Neural progenitor cell (in vitro differentiated cells): Measurements from ENCODE around the gene SWAP70.

Experiments used
- EZH2 ChIP-seq: fragments of 200-600 bp; sonication (generic); IDR thresholded peaks from 2 replicates; pipeline ENCODE4 v1.6.1; 2017; ENCODE audit warnings: antibody characterized with exemption, mild to moderate bottlenecking, moderate library complexity
- TF ChIP-seq, protein P1 (sequence below): fragments of 200-600 bp; sonication (generic); IDR thresholded peaks from 2 replicates; pipeline ENCODE4 v1.5.1; 2017; ENCODE audit warnings: antibody characterized with exemption, mild to moderate bottlenecking

DNA sequence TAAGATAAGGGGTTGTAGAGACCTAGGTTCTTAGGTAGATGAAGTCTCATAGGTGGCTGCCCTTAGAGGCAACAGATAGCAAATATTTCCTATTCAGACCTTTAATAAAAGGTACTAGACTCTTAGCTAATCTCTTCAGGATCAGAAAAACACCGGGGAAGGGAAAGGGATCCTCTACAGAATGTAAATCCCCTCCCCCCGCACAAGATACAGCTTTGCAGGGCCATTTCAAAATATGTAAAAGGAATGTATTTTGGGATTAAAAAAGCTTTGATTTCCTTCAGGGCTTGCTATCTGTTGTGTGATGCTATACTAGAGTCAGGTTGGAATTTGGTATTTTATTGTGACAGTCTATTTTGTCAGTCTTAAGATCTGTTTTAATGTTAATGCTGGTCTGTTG lies 113.2 kb downstream of the SWAP70 start:
- TF ChIP-seq, protein P1, sequence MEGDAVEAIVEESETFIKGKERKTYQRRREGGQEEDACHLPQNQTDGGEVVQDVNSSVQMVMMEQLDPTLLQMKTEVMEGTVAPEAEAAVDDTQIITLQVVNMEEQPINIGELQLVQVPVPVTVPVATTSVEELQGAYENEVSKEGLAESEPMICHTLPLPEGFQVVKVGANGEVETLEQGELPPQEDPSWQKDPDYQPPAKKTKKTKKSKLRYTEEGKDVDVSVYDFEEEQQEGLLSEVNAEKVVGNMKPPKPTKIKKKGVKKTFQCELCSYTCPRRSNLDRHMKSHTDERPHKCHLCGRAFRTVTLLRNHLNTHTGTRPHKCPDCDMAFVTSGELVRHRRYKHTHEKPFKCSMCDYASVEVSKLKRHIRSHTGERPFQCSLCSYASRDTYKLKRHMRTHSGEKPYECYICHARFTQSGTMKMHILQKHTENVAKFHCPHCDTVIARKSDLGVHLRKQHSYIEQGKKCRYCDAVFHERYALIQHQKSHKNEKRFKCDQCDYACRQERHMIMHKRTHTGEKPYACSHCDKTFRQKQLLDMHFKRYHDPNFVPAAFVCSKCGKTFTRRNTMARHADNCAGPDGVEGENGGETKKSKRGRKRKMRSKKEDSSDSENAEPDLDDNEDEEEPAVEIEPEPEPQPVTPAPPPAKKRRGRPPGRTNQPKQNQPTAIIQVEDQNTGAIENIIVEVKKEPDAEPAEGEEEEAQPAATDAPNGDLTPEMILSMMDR, result no peak
- no peak for TF ChIP-seq EZH2
